Measurements from ENCODE around the gene SPRY1.

GRCh38 chr4:123399627-123400358 is 3.2 kb downstream of the SPRY1 start:
- TF ChIP-seq CTCF (IDR thresholded peaks at IDR 0.05), result no peak
- TF ChIP-seq EP300 (IDR thresholded peaks at IDR 0.05), result no peak
- no peak for TF ChIP-seq POLR2A (IDR thresholded peaks at IDR 0.05)
